Measurements from ENCODE around the gene EIF6. TPM values are rescaled to one million over a fixed set of nuclear protein-coding genes. Genes with fewer than 3 reads are reported as not detected.

EIF6 gene
- total and polyA plus RNA-seq, 10 donors, result 50.5 to 121 (median 68.0) TPM

DNA sequence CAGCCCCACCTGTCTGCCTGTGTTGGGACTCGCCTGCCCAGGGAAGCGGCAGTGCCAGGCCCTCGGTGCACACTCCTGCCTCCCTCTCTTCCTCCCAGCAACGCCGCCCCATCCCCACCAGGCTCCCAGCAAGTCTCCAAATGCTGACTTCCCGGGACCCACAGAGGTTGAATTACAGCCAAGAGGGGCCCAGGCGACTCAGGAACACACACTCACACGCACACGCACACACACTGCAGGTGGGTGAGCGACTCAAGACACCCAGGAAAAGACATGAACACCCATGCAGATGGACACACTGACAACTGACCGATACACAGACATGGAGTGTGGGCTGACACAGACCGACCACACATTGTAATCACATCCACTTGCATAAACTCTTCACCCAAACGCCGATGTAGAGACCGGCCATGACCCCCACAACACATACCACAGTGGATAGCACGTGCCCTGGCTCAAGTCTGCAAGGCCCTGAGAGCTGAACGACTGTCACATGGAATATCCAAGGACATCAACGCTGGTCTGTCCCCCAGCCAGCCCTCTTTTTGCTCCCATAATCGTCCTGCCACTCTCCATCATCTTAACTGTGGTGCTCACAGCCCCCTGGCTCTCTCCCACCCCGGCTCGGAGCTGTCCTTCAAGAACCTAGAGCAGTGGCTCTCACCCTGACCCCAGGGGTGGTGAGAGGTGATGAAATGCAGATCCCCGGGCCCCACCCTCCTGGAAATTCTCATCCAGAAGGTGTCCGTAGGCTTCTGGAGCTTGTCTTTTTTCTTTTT is 8.1 kb upstream of the EIF6 start:
- DNase-seq, result no peak
- 78 to 84% (median 80%) methylated on average over 23 of the region's 23 CpGs for WGBS, 5 donors
- peaks cover 0 to 53% (median 7%) of the 10 kb centered on the region in 7 donors for H3K27me3 ChIP-seq (replicated peaks in 1 of 7)
- no peak overlapping the region for H3K4me3 ChIP-seq
- intact Hi-C loops (cut with DNase I; ENCODE audit: low total_unique reads), result no loop called here
- H3K36me3 ChIP-seq, result no peaks in the 10 kb centered on the region
- H3K9me3 ChIP-seq, result no peaks in the 10 kb centered on the region
- peaks cover 0 to 9% (median 0%) of the 10 kb centered on the region in 6 donors for H3K4me1 ChIP-seq
- TF ChIP-seq POLR2A (IDR thresholded peaks at IDR 0.05) (no peak), POLR2AphosphoS5 (IDR thresholded peaks at IDR 0.05) (no peak)
- TF ChIP-seq, protein P1, sequence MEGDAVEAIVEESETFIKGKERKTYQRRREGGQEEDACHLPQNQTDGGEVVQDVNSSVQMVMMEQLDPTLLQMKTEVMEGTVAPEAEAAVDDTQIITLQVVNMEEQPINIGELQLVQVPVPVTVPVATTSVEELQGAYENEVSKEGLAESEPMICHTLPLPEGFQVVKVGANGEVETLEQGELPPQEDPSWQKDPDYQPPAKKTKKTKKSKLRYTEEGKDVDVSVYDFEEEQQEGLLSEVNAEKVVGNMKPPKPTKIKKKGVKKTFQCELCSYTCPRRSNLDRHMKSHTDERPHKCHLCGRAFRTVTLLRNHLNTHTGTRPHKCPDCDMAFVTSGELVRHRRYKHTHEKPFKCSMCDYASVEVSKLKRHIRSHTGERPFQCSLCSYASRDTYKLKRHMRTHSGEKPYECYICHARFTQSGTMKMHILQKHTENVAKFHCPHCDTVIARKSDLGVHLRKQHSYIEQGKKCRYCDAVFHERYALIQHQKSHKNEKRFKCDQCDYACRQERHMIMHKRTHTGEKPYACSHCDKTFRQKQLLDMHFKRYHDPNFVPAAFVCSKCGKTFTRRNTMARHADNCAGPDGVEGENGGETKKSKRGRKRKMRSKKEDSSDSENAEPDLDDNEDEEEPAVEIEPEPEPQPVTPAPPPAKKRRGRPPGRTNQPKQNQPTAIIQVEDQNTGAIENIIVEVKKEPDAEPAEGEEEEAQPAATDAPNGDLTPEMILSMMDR (IDR thresholded peaks at IDR 0.05 in 8 of 11, conservative IDR thresholded peaks at IDR 0.05 in 3 of 11), result no peak
- H3K27ac ChIP-seq, result no peak overlapping the region

DNA sequence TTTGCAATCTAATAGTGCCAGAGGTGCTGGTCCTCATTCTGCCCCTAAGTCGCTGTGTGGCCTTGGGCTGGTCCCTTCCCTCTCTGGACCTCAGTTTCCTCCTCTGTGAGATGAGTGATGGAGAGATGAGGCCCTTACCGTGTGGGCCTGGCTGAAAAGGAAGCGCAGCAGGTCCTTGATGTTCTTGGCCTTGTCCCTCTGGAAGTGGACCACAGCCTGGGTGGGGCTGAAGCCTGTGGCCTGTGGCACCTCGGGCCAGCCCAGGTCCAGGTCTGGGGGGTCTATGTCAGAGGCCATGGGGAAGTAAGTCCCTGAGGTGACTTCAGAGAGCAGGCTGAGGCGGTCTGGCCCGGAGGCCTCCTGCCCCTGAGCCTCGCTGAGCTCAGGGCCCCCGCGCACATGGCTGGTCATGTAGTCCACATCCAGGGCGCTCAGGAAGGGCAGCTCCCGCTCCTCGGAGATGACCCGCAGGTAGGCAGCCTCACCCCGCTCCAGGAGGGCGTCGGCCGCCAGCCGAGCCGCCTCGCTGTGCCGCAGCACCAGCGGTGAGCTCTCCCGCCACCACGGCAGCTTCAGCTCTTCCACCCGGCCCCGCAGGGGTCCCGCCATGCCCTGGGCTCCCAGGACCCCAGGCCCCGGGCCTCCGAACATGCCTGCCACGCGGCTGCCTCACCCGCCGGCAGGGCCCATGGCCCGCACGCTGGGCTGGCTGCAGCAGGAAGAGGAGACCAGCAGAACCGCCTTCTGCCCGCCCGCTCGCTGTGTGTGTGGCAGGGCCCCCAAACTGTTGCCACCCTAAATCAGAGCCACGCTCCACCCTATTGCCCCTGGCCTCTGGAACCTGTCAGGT is 7.3 kb upstream of the EIF6 start, which contains the start of gene FAM83C:
Gene FAM83C, minus strand, starts transcription at position 772 of the 850 bp plus-strand sequence. Its CDS starts 121 bp downstream, at position 651.
- no peak within 1 kb of the TSS for H3K27ac ChIP-seq
- TF ChIP-seq POLR2A (IDR thresholded peaks at IDR 0.05) (no peak), POLR2AphosphoS5 (IDR thresholded peaks at IDR 0.05) (no peak)
- TF ChIP-seq, protein P1 (IDR thresholded peaks at IDR 0.05 in 8 of 11, conservative IDR thresholded peaks at IDR 0.05 in 3 of 11), result no peak
- peaks cover 0 to 9% (median 0%) of the 10 kb centered on the region in 6 donors for H3K4me1 ChIP-seq
- H3K4me3 ChIP-seq, result no peak within 1 kb of the TSS
- no peak for DNase-seq
- 81 to 90% (median 86%) methylated on average over 27 to 40 of the region's 40 CpGs for WGBS, 5 donors
- no peaks in the 10 kb centered on the region for H3K9me3 ChIP-seq
- intact Hi-C loops (cut with DNase I; ENCODE audit: low total_unique reads), result no loop called here
- no peaks in the 10 kb centered on the region for H3K36me3 ChIP-seq
- H3K27me3 ChIP-seq (replicated peaks in 1 of 7), result peaks cover 0 to 48% (median 7%) of the 10 kb centered on the region in 7 donors

DNA sequence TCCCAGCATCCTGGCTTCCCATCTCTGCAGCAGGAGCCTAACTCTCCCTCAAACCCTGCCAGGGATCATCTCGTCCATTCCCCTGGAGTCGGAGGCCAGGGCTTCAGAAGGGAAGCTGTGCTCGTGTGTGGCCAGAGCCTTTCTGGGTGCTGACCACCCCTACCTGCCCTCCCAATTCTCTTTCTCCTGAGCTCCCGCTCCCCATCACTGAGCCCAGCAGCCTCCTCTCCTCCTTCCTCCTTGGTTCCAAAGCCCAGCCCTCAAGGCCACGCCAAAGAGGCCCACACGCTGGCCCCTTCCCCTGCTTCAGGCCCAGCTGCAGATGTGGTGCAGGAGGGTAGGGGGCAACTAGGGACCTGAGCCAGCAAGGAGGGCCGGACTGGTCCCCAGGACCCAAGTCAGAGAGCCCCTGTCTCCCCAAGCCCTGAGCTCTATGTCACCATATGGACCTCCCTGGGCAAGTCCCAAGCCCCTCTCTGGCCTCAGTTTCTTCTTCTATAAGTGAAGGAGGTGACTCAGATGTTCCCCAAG is 6.4 kb upstream of the EIF6 start:
- intact Hi-C loops (cut with DNase I; ENCODE audit: low total_unique reads), result no loop called here
- no peak overlapping the region for H3K4me3 ChIP-seq
- no peaks in the 10 kb centered on the region for H3K36me3 ChIP-seq
- H3K27ac ChIP-seq, result no peak overlapping the region
- H3K27me3 ChIP-seq (replicated peaks in 1 of 7), result peaks cover 0 to 41% (median 7%) of the 10 kb centered on the region in 7 donors
- peaks cover 0 to 3% (median 0%) of the 10 kb centered on the region in 6 donors for H3K4me1 ChIP-seq
- H3K9me3 ChIP-seq, result no peaks in the 10 kb centered on the region
- no peak for DNase-seq
- TF ChIP-seq, protein P1 (IDR thresholded peaks at IDR 0.05 in 8 of 11, conservative IDR thresholded peaks at IDR 0.05 in 3 of 11), result no peak
- no peak for TF ChIP-seq POLR2A (IDR thresholded peaks at IDR 0.05)
- no peak for TF ChIP-seq POLR2AphosphoS5 (IDR thresholded peaks at IDR 0.05)
- 82 to 86% (median 82%) methylated on average over 7 of the region's 7 CpGs for WGBS, 5 donors
